HG02852 (cell line): ENCODE results near the gene CELF1.

Source experiments
- ATAC-seq: cut with Tn5 transposase; IDR thresholded peaks from one replicate; pipeline ENCODE4 v1.9.1; 2021; ENCODE audit warnings: mild to moderate bottlenecking, moderate library complexity; ENCODE audit not compliant: unreplicated experiment

CELF1 gene

DNA sequence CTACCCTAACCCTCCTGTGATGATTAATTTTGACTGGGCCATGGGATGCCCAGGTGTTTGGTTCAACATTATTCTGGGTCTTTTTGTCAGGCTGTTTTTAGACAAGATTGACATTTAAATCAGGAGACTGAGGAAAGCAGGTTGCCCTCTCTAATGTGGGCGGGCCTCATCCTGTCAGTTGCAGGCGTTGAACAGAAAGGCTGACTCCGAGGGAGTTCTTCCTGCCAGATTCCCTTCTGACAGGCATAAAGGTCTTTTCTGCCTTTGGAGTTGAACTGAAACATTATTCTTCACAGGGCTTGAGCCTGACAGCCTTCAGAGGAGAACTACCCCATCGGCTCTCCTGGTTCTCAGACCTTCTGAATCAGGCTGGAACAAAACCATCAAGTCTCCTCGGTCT lies 122.4 kb downstream of the CELF1 start:
- no peak for ATAC-seq

GRCh38 chr11:47426062-47426956 lies 126.6 kb downstream of the CELF1 start, which contains the start of gene PSMC3:
Gene PSMC3 (minus strand): TSS chr11:47426439. CDS start chr11:47426279, 160 bp downstream.
- peak; percentile 89 for ATAC-seq

- no peak for ATAC-seq
These were observed 127.3 kb downstream of the CELF1 start for GRCh38 chr11:47425611-47426010.

- ATAC-seq = no peak
These were observed 134.3 kb downstream of the CELF1 start for GRCh38 chr11:47418454-47419259.

DNA sequence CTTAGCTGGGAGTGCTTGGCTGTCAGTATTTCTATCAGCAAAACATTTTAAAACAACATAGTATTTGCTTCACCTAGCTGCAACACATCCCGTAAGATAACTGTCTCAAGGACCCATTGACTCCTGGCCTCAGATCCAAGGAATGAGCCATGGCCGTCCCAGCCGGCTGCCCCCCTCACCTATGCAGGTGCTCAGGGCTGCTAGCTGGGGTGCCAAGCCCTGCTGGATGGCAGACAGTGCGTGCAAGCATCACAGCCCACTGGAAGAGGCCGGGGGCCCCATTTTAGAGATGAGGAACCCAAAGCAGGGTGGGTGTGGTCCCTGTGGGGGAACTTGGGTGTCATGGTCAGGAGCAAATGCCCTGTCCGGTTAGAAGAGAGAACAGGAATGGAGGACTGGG lies 135.2 kb downstream of the CELF1 start:
- no peak for ATAC-seq

GRCh38 chr11:47415949-47416472 lies 136.9 kb downstream of the CELF1 start:
- ATAC-seq = no peak
